ENCODE results near the gene SULF2. TPM values are rescaled to one million over a fixed set of nuclear protein-coding genes. Genes with fewer than 3 reads are reported as not detected.

SULF2 gene
- total and polyA plus RNA-seq, 2 of the 13 experiments (the other 11 are each of a cell fraction or from before 2014, with no cell fraction given): 7.2 to 50.9 TPM

- TF ChIP-seq, protein P1, sequence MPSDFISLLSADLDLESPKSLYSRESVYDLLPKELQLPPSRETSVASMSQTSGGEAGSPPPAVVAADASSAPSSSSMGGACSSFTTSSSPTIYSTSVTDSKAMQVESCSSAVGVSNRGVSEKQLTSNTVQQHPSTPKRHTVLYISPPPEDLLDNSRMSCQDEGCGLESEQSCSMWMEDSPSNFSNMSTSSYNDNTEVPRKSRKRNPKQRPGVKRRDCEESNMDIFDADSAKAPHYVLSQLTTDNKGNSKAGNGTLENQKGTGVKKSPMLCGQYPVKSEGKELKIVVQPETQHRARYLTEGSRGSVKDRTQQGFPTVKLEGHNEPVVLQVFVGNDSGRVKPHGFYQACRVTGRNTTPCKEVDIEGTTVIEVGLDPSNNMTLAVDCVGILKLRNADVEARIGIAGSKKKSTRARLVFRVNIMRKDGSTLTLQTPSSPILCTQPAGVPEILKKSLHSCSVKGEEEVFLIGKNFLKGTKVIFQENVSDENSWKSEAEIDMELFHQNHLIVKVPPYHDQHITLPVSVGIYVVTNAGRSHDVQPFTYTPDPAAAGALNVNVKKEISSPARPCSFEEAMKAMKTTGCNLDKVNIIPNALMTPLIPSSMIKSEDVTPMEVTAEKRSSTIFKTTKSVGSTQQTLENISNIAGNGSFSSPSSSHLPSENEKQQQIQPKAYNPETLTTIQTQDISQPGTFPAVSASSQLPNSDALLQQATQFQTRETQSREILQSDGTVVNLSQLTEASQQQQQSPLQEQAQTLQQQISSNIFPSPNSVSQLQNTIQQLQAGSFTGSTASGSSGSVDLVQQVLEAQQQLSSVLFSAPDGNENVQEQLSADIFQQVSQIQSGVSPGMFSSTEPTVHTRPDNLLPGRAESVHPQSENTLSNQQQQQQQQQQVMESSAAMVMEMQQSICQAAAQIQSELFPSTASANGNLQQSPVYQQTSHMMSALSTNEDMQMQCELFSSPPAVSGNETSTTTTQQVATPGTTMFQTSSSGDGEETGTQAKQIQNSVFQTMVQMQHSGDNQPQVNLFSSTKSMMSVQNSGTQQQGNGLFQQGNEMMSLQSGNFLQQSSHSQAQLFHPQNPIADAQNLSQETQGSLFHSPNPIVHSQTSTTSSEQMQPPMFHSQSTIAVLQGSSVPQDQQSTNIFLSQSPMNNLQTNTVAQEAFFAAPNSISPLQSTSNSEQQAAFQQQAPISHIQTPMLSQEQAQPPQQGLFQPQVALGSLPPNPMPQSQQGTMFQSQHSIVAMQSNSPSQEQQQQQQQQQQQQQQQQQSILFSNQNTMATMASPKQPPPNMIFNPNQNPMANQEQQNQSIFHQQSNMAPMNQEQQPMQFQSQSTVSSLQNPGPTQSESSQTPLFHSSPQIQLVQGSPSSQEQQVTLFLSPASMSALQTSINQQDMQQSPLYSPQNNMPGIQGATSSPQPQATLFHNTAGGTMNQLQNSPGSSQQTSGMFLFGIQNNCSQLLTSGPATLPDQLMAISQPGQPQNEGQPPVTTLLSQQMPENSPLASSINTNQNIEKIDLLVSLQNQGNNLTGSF (CRISPR knock-in tag; IDR thresholded peaks at IDR 0.05): no peak
- TF ChIP-seq CCAR2 (optimal IDR thresholded peaks at IDR 0.05; ENCODE audit: low read depth, low read length): no peak
- TF ChIP-seq SMAD3 (CRISPR knock-in tag; IDR thresholded peaks at IDR 0.05): peak; percentile 53; the same call in 1 of the 2 replicates
- no peak for TF ChIP-seq JUND (CRISPR knock-in tag; IDR thresholded peaks at IDR 0.05)
- TF ChIP-seq, protein P2, sequence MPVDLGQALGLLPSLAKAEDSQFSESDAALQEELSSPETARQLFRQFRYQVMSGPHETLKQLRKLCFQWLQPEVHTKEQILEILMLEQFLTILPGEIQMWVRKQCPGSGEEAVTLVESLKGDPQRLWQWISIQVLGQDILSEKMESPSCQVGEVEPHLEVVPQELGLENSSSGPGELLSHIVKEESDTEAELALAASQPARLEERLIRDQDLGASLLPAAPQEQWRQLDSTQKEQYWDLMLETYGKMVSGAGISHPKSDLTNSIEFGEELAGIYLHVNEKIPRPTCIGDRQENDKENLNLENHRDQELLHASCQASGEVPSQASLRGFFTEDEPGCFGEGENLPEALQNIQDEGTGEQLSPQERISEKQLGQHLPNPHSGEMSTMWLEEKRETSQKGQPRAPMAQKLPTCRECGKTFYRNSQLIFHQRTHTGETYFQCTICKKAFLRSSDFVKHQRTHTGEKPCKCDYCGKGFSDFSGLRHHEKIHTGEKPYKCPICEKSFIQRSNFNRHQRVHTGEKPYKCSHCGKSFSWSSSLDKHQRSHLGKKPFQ (CRISPR knock-in tag; IDR thresholded peaks at IDR 0.05; ENCODE audit: insufficient replicate concordance): no peak
- TF ChIP-seq, protein P3, sequence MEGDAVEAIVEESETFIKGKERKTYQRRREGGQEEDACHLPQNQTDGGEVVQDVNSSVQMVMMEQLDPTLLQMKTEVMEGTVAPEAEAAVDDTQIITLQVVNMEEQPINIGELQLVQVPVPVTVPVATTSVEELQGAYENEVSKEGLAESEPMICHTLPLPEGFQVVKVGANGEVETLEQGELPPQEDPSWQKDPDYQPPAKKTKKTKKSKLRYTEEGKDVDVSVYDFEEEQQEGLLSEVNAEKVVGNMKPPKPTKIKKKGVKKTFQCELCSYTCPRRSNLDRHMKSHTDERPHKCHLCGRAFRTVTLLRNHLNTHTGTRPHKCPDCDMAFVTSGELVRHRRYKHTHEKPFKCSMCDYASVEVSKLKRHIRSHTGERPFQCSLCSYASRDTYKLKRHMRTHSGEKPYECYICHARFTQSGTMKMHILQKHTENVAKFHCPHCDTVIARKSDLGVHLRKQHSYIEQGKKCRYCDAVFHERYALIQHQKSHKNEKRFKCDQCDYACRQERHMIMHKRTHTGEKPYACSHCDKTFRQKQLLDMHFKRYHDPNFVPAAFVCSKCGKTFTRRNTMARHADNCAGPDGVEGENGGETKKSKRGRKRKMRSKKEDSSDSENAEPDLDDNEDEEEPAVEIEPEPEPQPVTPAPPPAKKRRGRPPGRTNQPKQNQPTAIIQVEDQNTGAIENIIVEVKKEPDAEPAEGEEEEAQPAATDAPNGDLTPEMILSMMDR (CRISPR knock-in tag; IDR thresholded peaks at IDR 0.05): peak; percentile 72
- TF ChIP-seq ZNF572 (CRISPR knock-in tag; IDR thresholded peaks at IDR 0.05): no peak
- no peak for TF ChIP-seq ZNF557 (CRISPR knock-in tag; IDR thresholded peaks at IDR 0.05)
- TF ChIP-seq ZBTB7A (CRISPR knock-in tag; IDR thresholded peaks at IDR 0.05): no peak
- TF ChIP-seq SP5 (CRISPR knock-in tag; IDR thresholded peaks at IDR 0.05; ENCODE audit: borderline replicate concordance, low read depth): no peak
- no peak for TF ChIP-seq ZMYM2 (CRISPR knock-in tag; IDR thresholded peaks at IDR 0.05)
- no peak for TF ChIP-seq NFE2L2 (IDR thresholded peaks at IDR 0.05; ENCODE audit: low read length)
- no peak for TF ChIP-seq MXD3 (CRISPR knock-in tag; IDR thresholded peaks at IDR 0.05)
- no peak for TF ChIP-seq THAP8 (CRISPR knock-in tag; IDR thresholded peaks at IDR 0.05; ENCODE audit: borderline replicate concordance)
Observed at GRCh38 chr20:47620808-47621805, 164.2 kb downstream of the SULF2 start (continued).

Data from HepG2 (cell line).